SK-N-SH (cell line): ENCODE results near the gene KREMEN2. TPM values are rescaled to one million over a fixed set of nuclear protein-coding genes. Genes with fewer than 3 reads are reported as not detected.

Experiments
- CTCF ChIA-PET: fragments of 300-600, 350-600 bp; formaldehyde crosslinking; extraction: SDS; loops from one replicate; lab custom pipeline; 2021; lab: Yijun Ruan, JAX
- POLR2A ChIA-PET: fragments of 350-600 bp; sonication (Branson Sonifier 250); formaldehyde crosslinking; extraction: SDS; loops from one replicate; lab custom pipeline; 2020; ENCODE audit warnings: antibody characterized with exemption, inconsistent platforms; lab: Yijun Ruan, JAX
- DNase-seq: peaks from one replicate; pipeline ENCODE4 v3.0.0; 2012
- H2AFZ ChIP-seq: fragments of 200-600 bp; sonication (generic); 2 replicates; pipeline ENCODE4 v1.8.1; 2016; ENCODE audit warnings: antibody characterized with exemption, mild to moderate bottlenecking, low read depth
- H3F3A ChIP-seq: fragments of 200-600 bp; sonication (generic); replicated peaks from 2 replicates; pipeline ENCODE3; 2016; ENCODE audit warnings: antibody characterized with exemption, mild to moderate bottlenecking; ENCODE audit not compliant: insufficient read depth
- H3K27ac ChIP-seq, 2 experiments: fragments of 200-500 bp in 1 of 2; fragments of 200-600 bp in 1 of 2; sonication (Bioruptor generic) in 1 of 2; sonication (generic), shearing (Covaris generic) in 1 of 2; 2 replicates each; pipeline versions ENCODE4 v1.5.1 to v1.6.1; 2014 to 2016; ENCODE audit warnings: low read depth in 2 of 2, inconsistent platforms in 1 of 2, low read length in 1 of 2, mild to moderate bottlenecking in 1 of 2, mixed read lengths in 1 of 2
- H3K27me3 ChIP-seq: fragments of 200-600 bp; sonication (generic), shearing (Covaris generic); 2 replicates; pipeline ENCODE4 v1.6.1; 2016; ENCODE audit warnings: mixed run types; ENCODE audit not compliant: insufficient read depth
- H3K36me3 ChIP-seq, 2 experiments: fragments of 200-500 bp in 1 of 2; fragments of 200-600 bp in 1 of 2; sonication (Bioruptor generic) in 1 of 2; sonication (generic) in 1 of 2; replicated peaks in 1 of 2; 2 replicates each; pipeline versions ENCODE3 to v1.5.1; 2014 to 2016; ENCODE audit warnings: low read length in 1 of 2, mild to moderate bottlenecking in 1 of 2; ENCODE audit not compliant: insufficient read depth in 2 of 2, control insufficient read depth in 1 of 2
- H3K4me1 ChIP-seq, 2 experiments: fragments of 200-500 bp in 1 of 2; fragments of 200-600 bp in 1 of 2; sonication (Bioruptor generic) in 1 of 2; sonication (generic), shearing (Covaris generic) in 1 of 2; 2 replicates each; pipeline versions ENCODE4 v1.5.1 to v1.6.1; 2014 to 2016; ENCODE audit warnings: low read depth in 1 of 2, low read length in 1 of 2, mixed run types in 1 of 2; ENCODE audit not compliant: insufficient read depth in 2 of 2, control insufficient read depth in 1 of 2
- H3K4me2 ChIP-seq: fragments of 200-600 bp; sonication (generic), shearing (Covaris generic); 2 replicates; pipeline ENCODE4 v1.6.1; 2017; ENCODE audit warnings: mixed run types
- H3K4me3 ChIP-seq, 2 experiments: fragments of 200-500 bp in 1 of 2; fragments of 200-600 bp in 1 of 2; sonication (Bioruptor generic) in 1 of 2; sonication (generic), shearing (Covaris generic) in 1 of 2; 2 replicates each; pipeline versions ENCODE4 v1.5.1 to v1.8.1; 2014 to 2016; ENCODE audit warnings: low read depth in 2 of 2, inconsistent platforms in 1 of 2, low read length in 1 of 2, mild to moderate bottlenecking in 1 of 2, mixed read lengths in 1 of 2, moderate library complexity in 1 of 2
- H3K79me2 ChIP-seq: fragments of 200-600 bp; sonication (generic); 2 replicates; pipeline ENCODE4 v1.8.1; 2017; ENCODE audit warnings: mild to moderate bottlenecking; ENCODE audit not compliant: insufficient read depth
- H3K9ac ChIP-seq: fragments of 200-600 bp; sonication (generic); 2 replicates; pipeline ENCODE4 v1.6.1; 2017; ENCODE audit warnings: mixed run types
- H3K9me2 ChIP-seq: fragments of 200-600 bp; sonication (generic); 2 replicates; pipeline ENCODE4 v1.6.1; 2017; ENCODE audit warnings: mixed run types
- H3K9me3 ChIP-seq: fragments of 200-600 bp; sonication (generic); 2 replicates; pipeline ENCODE4 v1.6.1; 2017; ENCODE audit warnings: mixed run types, mild to moderate bottlenecking, moderate library complexity
- H4K20me1 ChIP-seq: fragments of 200-600 bp; sonication (generic); 2 replicates; pipeline ENCODE4 v1.6.1; 2017; ENCODE audit warnings: mild to moderate bottlenecking, mixed run types; ENCODE audit not compliant: insufficient read depth
- CHD2 ChIP-seq: fragments of 150-350 bp; IDR thresholded peaks from 2 replicates; pipeline ENCODE4 v1.6.1; 2018; ENCODE audit warnings: low read length; ENCODE audit not compliant: partially characterized antibody
- FOXM1 ChIP-seq: IDR thresholded peaks from 2 replicates; pipeline ENCODE4 v1.4.0; 2012; ENCODE audit warnings: low read depth, mild to moderate bottlenecking
- IRF3 ChIP-seq: fragments of 150-350 bp; IDR thresholded peaks from 2 replicates; pipeline ENCODE4 v1.6.1; 2016; ENCODE audit warnings: mild to moderate bottlenecking, low read depth, low read length
- RAD21 ChIP-seq: IDR thresholded peaks from 2 replicates; pipeline ENCODE4 v1.6.1; 2012; ENCODE audit warnings: mild to moderate bottlenecking, low read length
- REST ChIP-seq: IDR thresholded peaks from 2 replicates; pipeline ENCODE4 v1.6.1; 2012; ENCODE audit warnings: mild to moderate bottlenecking, low read depth, low read length, moderate library complexity
- RFX5 ChIP-seq: IDR thresholded peaks from 2 replicates; pipeline ENCODE4 v1.6.1; 2012; ENCODE audit warnings: mild to moderate bottlenecking, improper control_type of control experiment, low read length
- RXRA ChIP-seq: IDR thresholded peaks from 2 replicates; pipeline ENCODE4 v1.4.0; 2012; ENCODE audit warnings: low read depth, mild to moderate bottlenecking, borderline replicate concordance
- SMC3 ChIP-seq: IDR thresholded peaks from 2 replicates; pipeline ENCODE4 v1.6.1; 2012; ENCODE audit warnings: low read depth, low read length, improper control_type of control experiment
- WGBS: methylation state at CpG from one replicate; pipeline ENCODE4 v1.1.6; 2017; ENCODE audit warnings: low lambda C conversion rate; 5-methylcytosine and 5-hydroxymethylcytosine counted together
- polyA plus RNA-seq, 3 experiments: library from polyadenylated mRNA; depleted of rRNA; stranded (reverse); fragments of >200 nt; gene quantifications; 2 replicates each; pipeline ENCODE4 v1.2.3, GENCODE V29; 2012

Gene KREMEN2
- polyA plus RNA-seq, 1 of the 3 experiments (the other 2 are of a cell fraction): 0.77 TPM

GRCh38 chr16:3007059-3007956 is 43.2 kb downstream of the KREMEN2 start:
- H3K27ac ChIP-seq: no peak overlapping the region
- H3K4me3 ChIP-seq: no peak overlapping the region
- no peaks in the 10 kb centered on the region for H3F3A ChIP-seq
- H3K4me2 ChIP-seq: no peak overlapping the region
- peaks cover 0 to 3% of the 10 kb centered on the region in 2 experiments; a peak in 1 of 4 replicates for H3K4me1 ChIP-seq
- no peaks in the 10 kb centered on the region for H3K9me2 ChIP-seq
- no peaks in the 10 kb centered on the region for H3K27me3 ChIP-seq
- ChIA-PET CTCF (interaction anchor here (1.0 to 8.2 kb wide), 5 partner anchors 13 to 124 kb away, joined by 3 to 72 read pairs (median 6); partner anchors contain the start of genes CLDN6, HCFC1R1, THOC6 and TNFRSF12A), POLR2A (no interaction called here)
- no peaks in the 10 kb centered on the region for H4K20me1 ChIP-seq
- H3K9ac ChIP-seq: no peak overlapping the region
- H3K79me2 ChIP-seq: no peaks in the 10 kb centered on the region
- no peak overlapping the region for H2AFZ ChIP-seq
- no peak for DNase-seq
- WGBS: 76% methylated on average over 9 of the region's 13 CpGs
- no peaks in the 10 kb centered on the region for H3K36me3 ChIP-seq
- H3K9me3 ChIP-seq: no peaks in the 10 kb centered on the region
- TF ChIP-seq REST (no peak), FOXM1 (no peak), SMC3 (no peak), RFX5 (no peak), RAD21 (no peak)

- Histone ChIP-seq H3K9ac (no peak overlapping the region), H3K9me3 (no peaks in the 10 kb centered on the region), H3K36me3 (no peaks in the 10 kb centered on the region), H3K4me3 (no peak overlapping the region), H3K27me3 (no peaks in the 10 kb centered on the region), H3F3A (no peaks in the 10 kb centered on the region), H3K9me2 (no peaks in the 10 kb centered on the region), H3K4me1 (peaks cover 0 to 3% of the 10 kb centered on the region in 2 experiments; a peak in 1 of 4 replicates), H3K27ac (no peak overlapping the region), H3K4me2 (no peak overlapping the region), H3K79me2 (no peaks in the 10 kb centered on the region), H2AFZ (no peak overlapping the region), H4K20me1 (no peaks in the 10 kb centered on the region)
- ChIA-PET POLR2A (no interaction called here), CTCF (interaction anchor here (0.6 to 8.2 kb wide), 5 partner anchors 12 to 123 kb away, joined by 3 to 72 read pairs (median 3); partner anchors contain the start of genes CLDN6, HCFC1R1, THOC6 and TNFRSF12A)
- TF ChIP-seq IRF3 (no peak), RXRA (no peak), CHD2 (peak; percentile 24)
- 76% methylated on average over 13 of the region's 17 CpGs for WGBS
- DNase-seq: no peak
These were observed 44.0 kb downstream of the KREMEN2 start for GRCh38 chr16:3007957-3008689.
